COLO668 (cell line): Measurements from ENCODE around the gene MRPL58.
"Not testable (repeated sequence)": the region's sequence is repeated elsewhere in the genome, so short reads cannot be mapped to it uniquely, and the experiment has no call there.

Source experiments
- DNase-seq: peaks from one replicate; lab custom pipeline; 2025; ENCODE audit not compliant: unreplicated experiment; lab: John Stamatoyannopoulos, UW

Gene MRPL58

GRCh38 chr17:75012346-75013091 lies at the start of gene MRPL58:
Gene MRPL58 (plus strand): TSS chr17:75012670. CDS start chr17:75012687, 17 bp downstream.
- peak; percentile 88 for DNase-seq

DNA sequence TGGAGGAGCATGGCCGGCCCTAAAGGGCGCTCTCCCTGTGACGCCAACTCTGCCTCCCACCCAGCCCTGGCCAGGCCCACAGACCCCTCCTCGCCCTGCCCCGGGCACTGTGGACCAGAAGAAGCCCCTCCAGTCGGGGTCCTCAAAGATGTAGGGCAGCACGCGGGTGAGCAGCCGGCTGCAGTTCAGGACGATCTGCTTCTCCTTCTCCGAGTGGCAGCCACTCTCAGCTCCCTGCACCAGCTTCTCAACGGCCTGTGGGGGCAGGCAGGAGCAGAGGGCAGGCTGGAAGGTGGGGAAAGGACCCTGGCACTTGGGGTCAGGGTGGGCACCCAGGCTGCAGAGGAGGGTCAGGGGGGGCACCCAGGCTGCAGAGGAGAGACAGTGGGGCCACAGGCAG lies 48.8 kb upstream of the MRPL58 start:
- no peak for DNase-seq

- no peak for DNase-seq
Observed at GRCh38 chr17:74964246-74964761, 48.2 kb upstream of the MRPL58 start.

DNA sequence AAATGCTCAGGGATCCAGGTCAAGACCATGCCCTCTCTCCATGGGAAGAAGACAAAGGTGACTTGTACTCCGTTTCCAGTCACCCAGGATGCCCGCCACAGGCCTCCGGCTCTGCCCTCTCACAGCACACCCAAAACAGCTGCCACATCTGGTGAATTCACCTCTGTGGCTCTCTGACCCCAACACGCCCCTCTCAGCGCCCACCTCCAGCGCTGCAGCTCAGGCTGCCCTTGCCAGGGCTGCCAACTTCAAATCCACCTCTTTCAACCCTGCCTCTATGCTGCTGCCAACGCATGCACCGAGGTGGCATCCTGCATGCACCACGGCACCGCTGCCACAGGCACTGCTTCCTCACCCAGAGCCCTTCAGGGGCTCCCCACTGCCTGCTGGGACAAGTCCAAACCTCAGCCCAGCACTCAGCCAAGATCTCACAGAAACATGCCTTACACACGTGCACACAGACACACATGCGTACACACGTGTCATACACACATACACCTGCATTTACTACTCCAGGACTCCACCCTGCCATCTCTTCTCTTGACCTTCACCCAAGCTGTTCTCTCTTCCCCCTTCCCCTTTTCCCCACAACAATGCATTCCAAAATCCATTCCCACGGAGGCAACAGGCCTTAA lies 47.4 kb upstream of the MRPL58 start:
- DNase-seq: no peak

DNA sequence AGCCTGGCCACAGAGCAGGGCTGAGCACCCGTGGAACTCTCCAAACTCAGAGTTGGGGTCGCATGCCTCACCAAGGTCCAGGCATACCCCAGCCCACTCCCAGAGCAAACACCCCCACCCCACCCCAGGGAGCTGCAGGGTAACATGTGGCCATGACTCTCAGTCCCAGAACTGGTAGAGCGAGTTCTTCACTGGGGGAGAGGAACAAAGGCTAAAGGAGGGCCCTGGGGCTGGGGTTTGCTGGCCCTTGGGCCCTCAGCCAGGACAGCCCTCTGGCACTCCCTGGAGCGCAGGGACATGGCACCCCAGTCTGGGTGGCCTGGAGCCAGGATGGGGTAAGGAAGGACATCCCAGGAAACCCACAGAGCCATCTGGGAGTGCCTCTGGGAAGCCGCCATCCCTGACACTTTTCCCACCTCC lies 44.1 kb upstream of the MRPL58 start:
- peak; percentile 4 for DNase-seq

DNA sequence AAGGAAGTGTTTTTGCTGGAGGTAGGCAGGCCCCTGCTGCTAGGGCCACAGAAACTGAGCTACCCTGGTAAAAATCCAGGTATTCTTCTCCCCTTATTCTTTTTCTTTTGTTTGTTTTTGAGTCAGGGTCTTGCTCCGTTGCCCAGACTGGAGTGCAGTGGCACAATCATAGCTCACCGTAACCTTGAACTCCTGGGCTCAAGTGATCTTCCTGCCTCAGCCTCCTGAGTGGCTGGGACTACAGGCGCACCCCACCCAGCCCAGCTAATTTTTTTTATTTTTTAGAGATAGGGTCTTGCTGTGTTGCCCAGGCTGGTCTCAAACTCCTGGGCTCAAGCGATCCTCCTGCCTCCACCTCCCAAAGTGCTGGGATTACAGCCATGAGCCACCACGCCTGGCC lies 43.0 kb upstream of the MRPL58 start:
- not testable (repeated sequence) for DNase-seq

DNA sequence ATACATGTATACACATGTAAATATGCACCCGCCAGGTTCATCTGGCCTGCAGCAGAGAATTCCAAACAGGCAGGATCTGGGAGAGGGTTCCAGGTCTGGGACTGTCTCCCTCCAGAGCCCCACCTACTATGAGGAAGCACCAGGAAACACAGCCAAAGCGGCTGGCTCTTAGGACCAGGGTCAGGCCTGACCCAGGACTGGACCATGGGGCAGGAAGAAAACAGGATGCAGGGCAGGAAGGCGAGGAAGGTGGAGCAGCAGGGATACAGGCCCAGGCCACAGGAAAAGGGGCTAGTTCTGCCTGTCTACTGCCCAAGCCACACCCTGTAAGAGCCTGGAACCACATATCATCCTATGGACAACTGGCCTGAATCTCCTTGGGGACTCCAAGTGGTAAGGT lies 42.1 kb upstream of the MRPL58 start:
- DNase-seq: no peak

- no peak for DNase-seq
Observed at GRCh38 chr17:74971069-74971841, 41.2 kb upstream of the MRPL58 start.

DNA sequence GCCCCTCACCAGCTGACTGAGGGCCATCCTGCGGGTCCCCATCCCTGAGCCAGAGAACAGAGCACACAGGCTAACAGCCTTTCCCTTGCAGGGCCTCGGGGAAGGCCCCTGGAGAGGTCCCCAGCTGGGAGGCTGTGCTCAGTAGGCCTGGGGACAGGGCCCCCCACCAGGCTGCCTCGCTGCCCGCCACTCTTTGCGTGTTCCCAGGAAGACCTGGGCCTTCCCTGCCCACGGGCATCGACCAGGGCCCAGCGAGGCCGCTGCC lies 40.7 kb upstream of the MRPL58 start:
- DNase-seq: no peak

DNA sequence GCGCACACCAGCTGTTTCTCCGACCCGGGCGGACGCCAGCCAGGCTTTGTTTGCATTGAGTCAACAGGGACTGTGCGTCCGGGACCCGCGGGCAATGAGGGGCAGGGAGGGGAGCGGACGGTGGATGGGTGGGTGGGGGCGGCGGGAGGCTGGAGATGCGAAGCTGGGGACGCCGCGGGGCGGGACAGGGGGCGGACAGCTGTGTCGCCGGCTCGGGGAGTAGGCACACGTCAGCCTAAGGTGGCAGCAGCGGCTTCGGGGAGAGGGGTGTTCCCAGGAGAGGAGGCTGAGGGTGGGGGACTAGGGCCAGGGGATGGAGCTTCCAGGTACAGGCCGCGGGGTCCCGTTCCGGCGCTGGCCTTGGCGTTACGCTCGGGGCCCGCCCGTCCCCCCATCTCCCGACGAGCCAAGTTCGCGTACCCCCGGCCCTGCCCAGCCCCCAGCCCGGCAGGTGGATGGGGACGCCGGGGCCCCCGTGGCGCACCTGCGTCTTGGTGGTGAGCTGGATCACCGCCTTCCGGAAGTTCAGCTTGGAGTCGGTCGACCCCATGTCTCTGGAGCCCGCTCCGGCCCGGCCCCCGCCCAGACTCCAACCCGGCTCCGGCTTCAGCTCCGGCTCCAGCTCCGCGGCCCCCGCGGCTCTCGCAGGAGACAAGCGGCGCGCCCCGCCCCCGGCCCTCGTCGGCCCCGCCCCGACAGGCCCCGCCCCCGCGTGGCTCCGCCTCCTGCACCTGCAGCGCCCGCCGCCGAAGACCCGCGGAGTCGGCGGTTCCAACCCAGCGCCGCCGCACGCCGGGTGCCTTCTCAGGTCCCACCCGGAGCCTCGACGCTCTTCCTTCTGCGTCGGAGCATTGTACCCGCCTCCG lies 40.1 kb upstream of the MRPL58 start, which contains the start of gene HID1:
TSS of gene HID1 (minus strand) at position 653 of the 866 bp plus-strand sequence. CDS start at position 550, 103 bp downstream.
- DNase-seq: peak; percentile 81

GRCh38 chr17:74972973-74973328 lies 39.5 kb upstream of the MRPL58 start:
- DNase-seq: no peak

- DNase-seq: no peak
Observed at GRCh38 chr17:74975943-74976342, 36.5 kb upstream of the MRPL58 start.

DNA sequence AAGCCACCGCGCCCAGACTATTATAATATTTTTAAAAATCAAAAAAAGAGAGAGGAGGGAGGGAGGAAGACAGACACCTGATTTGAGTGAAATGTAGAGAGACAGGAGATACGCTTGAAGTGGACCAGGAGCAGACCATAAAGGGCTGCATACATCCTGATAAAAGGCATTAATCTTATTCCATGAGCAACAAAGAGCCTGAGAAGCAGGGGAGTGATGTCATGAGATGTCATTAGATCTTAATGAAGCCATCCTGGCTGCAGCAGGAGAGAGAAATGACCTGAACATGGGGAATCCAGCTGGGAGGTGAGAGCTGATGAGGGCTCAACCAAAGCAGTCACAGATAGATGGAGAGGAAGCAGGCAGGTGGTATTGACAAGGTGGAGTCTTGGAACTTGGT lies 34.7 kb upstream of the MRPL58 start:
- no peak for DNase-seq

DNA sequence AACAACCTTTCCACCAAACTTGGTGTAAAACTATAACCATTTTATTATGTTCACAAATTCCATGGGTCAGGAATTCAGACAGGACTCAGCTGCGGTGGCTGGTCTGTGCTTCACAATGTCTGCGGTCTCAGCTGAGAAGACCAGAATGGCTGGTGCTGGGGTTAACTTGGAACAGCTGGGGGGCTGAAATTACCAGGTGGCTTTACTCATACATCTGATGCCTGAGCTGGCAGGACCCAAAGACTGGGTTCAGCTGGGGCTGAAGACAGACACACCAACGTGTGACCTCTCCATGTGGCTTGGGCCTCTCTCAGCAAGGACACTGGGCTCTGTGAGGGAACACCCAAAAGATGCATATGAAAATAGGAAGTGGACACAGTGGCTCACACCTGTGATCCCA lies 34.2 kb upstream of the MRPL58 start:
- no peak for DNase-seq

- DNase-seq: no peak
Observed at GRCh38 chr17:74979408-74980146, 32.9 kb upstream of the MRPL58 start.

GRCh38 chr17:74981318-74981978 lies 31.0 kb upstream of the MRPL58 start:
- DNase-seq: no peak

DNA sequence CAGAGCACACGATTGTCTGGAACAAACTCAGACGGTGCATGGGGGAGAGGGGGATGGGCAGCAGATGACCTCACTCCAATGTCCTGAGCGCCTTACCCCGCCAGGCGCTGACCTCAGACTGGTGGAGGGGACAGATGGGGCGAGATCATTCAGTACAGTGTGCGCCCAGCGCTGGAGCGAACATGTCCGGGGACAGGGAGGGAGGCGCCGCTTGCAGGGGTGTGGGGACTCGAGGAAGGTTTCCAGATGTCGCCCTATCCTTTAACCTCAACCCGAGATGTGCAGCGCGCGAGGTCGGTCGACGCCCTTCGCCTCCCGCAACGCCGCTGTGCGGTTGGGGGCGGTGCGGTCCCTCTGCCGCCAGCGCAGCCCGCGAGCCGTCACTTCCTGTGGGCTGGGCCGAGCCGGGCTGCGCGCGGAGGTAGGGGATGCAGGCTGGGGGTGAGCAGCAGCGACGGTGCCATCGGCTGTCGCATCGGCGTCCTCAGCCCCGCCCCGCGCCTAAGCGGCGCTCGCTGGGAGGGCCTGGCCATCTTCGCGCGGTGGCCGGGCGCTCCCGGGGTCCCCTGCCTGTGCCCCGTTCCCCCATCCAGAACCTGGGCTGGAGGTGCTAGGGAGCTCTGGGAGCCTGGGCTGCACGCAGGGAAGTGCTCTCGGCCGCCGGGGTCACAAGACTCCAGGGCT lies 30.3 kb upstream of the MRPL58 start:
- DNase-seq: peak; percentile 88

GRCh38 chr17:74982663-74983313 lies 29.7 kb upstream of the MRPL58 start:
- not testable (repeated sequence) for DNase-seq

GRCh38 chr17:74986206-74986576 lies 26.3 kb upstream of the MRPL58 start:
- DNase-seq: no peak
